SK-N-SH (cell line): ENCODE data around the gene RPH3AL. TPM values are rescaled to one million over a fixed set of nuclear protein-coding genes. Genes with fewer than 3 reads are reported as not detected.

Experiments
- CTCF ChIA-PET: fragments of 300-600, 350-600 bp; formaldehyde crosslinking; extraction: SDS; loops from one replicate; lab custom pipeline; 2021; lab: Yijun Ruan, JAX
- POLR2A ChIA-PET: fragments of 350-600 bp; sonication (Branson Sonifier 250); formaldehyde crosslinking; extraction: SDS; loops from one replicate; lab custom pipeline; 2020; ENCODE audit warnings: antibody characterized with exemption, inconsistent platforms; lab: Yijun Ruan, JAX
- DNase-seq: peaks from one replicate; pipeline ENCODE4 v3.0.0; 2012
- H2AFZ ChIP-seq: fragments of 200-600 bp; sonication (generic); 2 replicates; pipeline ENCODE4 v1.8.1; 2016; ENCODE audit warnings: antibody characterized with exemption, mild to moderate bottlenecking, low read depth
- H3F3A ChIP-seq: fragments of 200-600 bp; sonication (generic); replicated peaks from 2 replicates; pipeline ENCODE3; 2016; ENCODE audit warnings: antibody characterized with exemption, mild to moderate bottlenecking; ENCODE audit not compliant: insufficient read depth
- H3K27ac ChIP-seq, 2 experiments: fragments of 200-500 bp in 1 of 2; fragments of 200-600 bp in 1 of 2; sonication (Bioruptor generic) in 1 of 2; sonication (generic), shearing (Covaris generic) in 1 of 2; 2 replicates each; pipeline versions ENCODE4 v1.5.1 to v1.6.1; 2014 to 2016; ENCODE audit warnings: low read depth in 2 of 2, inconsistent platforms in 1 of 2, low read length in 1 of 2, mild to moderate bottlenecking in 1 of 2, mixed read lengths in 1 of 2
- H3K27me3 ChIP-seq: fragments of 200-600 bp; sonication (generic), shearing (Covaris generic); 2 replicates; pipeline ENCODE4 v1.6.1; 2016; ENCODE audit warnings: mixed run types; ENCODE audit not compliant: insufficient read depth
- H3K36me3 ChIP-seq, 2 experiments: fragments of 200-500 bp in 1 of 2; fragments of 200-600 bp in 1 of 2; sonication (Bioruptor generic) in 1 of 2; sonication (generic) in 1 of 2; replicated peaks in 1 of 2; 2 replicates each; pipeline versions ENCODE3 to v1.5.1; 2014 to 2016; ENCODE audit warnings: low read length in 1 of 2, mild to moderate bottlenecking in 1 of 2; ENCODE audit not compliant: insufficient read depth in 2 of 2, control insufficient read depth in 1 of 2
- H3K4me1 ChIP-seq, 2 experiments: fragments of 200-500 bp in 1 of 2; fragments of 200-600 bp in 1 of 2; sonication (Bioruptor generic) in 1 of 2; sonication (generic), shearing (Covaris generic) in 1 of 2; 2 replicates each; pipeline versions ENCODE4 v1.5.1 to v1.6.1; 2014 to 2016; ENCODE audit warnings: low read depth in 1 of 2, low read length in 1 of 2, mixed run types in 1 of 2; ENCODE audit not compliant: insufficient read depth in 2 of 2, control insufficient read depth in 1 of 2
- H3K4me2 ChIP-seq: fragments of 200-600 bp; sonication (generic), shearing (Covaris generic); 2 replicates; pipeline ENCODE4 v1.6.1; 2017; ENCODE audit warnings: mixed run types
- H3K4me3 ChIP-seq, 2 experiments: fragments of 200-500 bp in 1 of 2; fragments of 200-600 bp in 1 of 2; sonication (Bioruptor generic) in 1 of 2; sonication (generic), shearing (Covaris generic) in 1 of 2; 2 replicates each; pipeline versions ENCODE4 v1.5.1 to v1.8.1; 2014 to 2016; ENCODE audit warnings: low read depth in 2 of 2, inconsistent platforms in 1 of 2, low read length in 1 of 2, mild to moderate bottlenecking in 1 of 2, mixed read lengths in 1 of 2, moderate library complexity in 1 of 2
- H3K79me2 ChIP-seq: fragments of 200-600 bp; sonication (generic); 2 replicates; pipeline ENCODE4 v1.8.1; 2017; ENCODE audit warnings: mild to moderate bottlenecking; ENCODE audit not compliant: insufficient read depth
- H3K9ac ChIP-seq: fragments of 200-600 bp; sonication (generic); 2 replicates; pipeline ENCODE4 v1.6.1; 2017; ENCODE audit warnings: mixed run types
- H3K9me2 ChIP-seq: fragments of 200-600 bp; sonication (generic); 2 replicates; pipeline ENCODE4 v1.6.1; 2017; ENCODE audit warnings: mixed run types
- H3K9me3 ChIP-seq: fragments of 200-600 bp; sonication (generic); 2 replicates; pipeline ENCODE4 v1.6.1; 2017; ENCODE audit warnings: mixed run types, mild to moderate bottlenecking, moderate library complexity
- H4K20me1 ChIP-seq: fragments of 200-600 bp; sonication (generic); 2 replicates; pipeline ENCODE4 v1.6.1; 2017; ENCODE audit warnings: mild to moderate bottlenecking, mixed run types; ENCODE audit not compliant: insufficient read depth
- CHD2 ChIP-seq: fragments of 150-350 bp; IDR thresholded peaks from 2 replicates; pipeline ENCODE4 v1.6.1; 2018; ENCODE audit warnings: low read length; ENCODE audit not compliant: partially characterized antibody
- ELF1 ChIP-seq: IDR thresholded peaks from 2 replicates; pipeline ENCODE4 v1.4.0; 2012
- FOSL2 ChIP-seq: IDR thresholded peaks from 2 replicates; pipeline ENCODE4 v1.4.0; 2012; ENCODE audit warnings: low read depth, mild to moderate bottlenecking, moderate library complexity, borderline replicate concordance
- FOXJ3 ChIP-seq: sonication (generic); formaldehyde crosslinking; IDR thresholded peaks from 2 replicates; pipeline ENCODE4 v1.5.1; 2020; ENCODE audit warnings: mild to moderate bottlenecking, missing genetic modification reagents
- GABPA ChIP-seq: IDR thresholded peaks from 2 replicates; pipeline ENCODE4 v1.4.0; 2012; ENCODE audit warnings: low read depth, mild to moderate bottlenecking
- MEF2A ChIP-seq: IDR thresholded peaks from 2 replicates; pipeline ENCODE4 v1.4.0; 2012; ENCODE audit warnings: low read depth, borderline replicate concordance
- NRF1 ChIP-seq: IDR thresholded peaks from 2 replicates; pipeline ENCODE4 v1.6.1; 2012; ENCODE audit warnings: low read depth, mild to moderate bottlenecking, low read length
- RAD21 ChIP-seq: IDR thresholded peaks from 2 replicates; pipeline ENCODE4 v1.6.1; 2012; ENCODE audit warnings: mild to moderate bottlenecking, low read length
- SIN3A ChIP-seq: IDR thresholded peaks from 2 replicates; pipeline ENCODE4 v1.6.1; 2012; ENCODE audit warnings: low read depth, mild to moderate bottlenecking, low read length, moderate library complexity, borderline replicate concordance
- TCF12 ChIP-seq: IDR thresholded peaks from 2 replicates; pipeline ENCODE4 v1.4.0; 2012
- WGBS: methylation state at CpG from one replicate; pipeline ENCODE4 v1.1.6; 2017; ENCODE audit warnings: low lambda C conversion rate; 5-methylcytosine and 5-hydroxymethylcytosine counted together
- polyA plus RNA-seq, 3 experiments: library from polyadenylated mRNA; depleted of rRNA; stranded (reverse); fragments of >200 nt; gene quantifications; 2 replicates each; pipeline ENCODE4 v1.2.3, GENCODE V29; 2012
- TF ChIP-seq, protein P1 (sequence below): IDR thresholded peaks from 2 replicates; pipeline ENCODE4 v1.4.0; 2012; ENCODE audit warnings: low read depth
- TF ChIP-seq, protein P2 (sequence below): IDR thresholded peaks from 2 replicates; pipeline ENCODE4 v1.4.0; 2012; ENCODE audit warnings: low read depth, borderline replicate concordance

The RPH3AL gene
- polyA plus RNA-seq, 1 of the 3 experiments (the other 2 are of a cell fraction): 2.9 TPM

DNA sequence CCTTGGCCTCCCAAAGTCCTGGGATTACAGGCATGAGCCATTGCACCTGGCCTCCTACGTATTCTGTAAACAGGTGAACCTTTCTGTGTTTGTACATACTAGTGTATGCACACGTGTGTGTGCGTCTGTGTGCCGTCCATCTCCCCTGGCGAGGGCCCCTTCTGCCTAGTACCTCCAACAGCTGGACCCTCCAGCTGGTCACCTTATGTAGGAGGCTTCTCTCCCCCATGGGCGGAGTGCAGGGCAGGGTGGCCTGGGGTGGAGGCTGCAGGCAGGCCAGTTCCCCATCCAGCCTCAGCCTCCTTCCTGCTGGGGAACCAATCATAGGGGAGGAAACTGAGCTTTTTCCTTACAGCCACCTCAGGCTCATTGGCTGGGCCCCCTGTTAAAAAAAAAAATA, 146.8 kb downstream of the RPH3AL start:
- POLR2A ChIA-PET: no interaction called here

GRCh38 chr17:205148-205669, 147.4 kb downstream of the RPH3AL start:
- WGBS: 35% methylated on average over 5 of the region's 10 CpGs
- CTCF ChIA-PET: interaction anchor here (0.6 kb wide), 1 partner anchor 56 kb away, joined by 3 read pairs; no protein-coding TSS in a partner anchor
- TF ChIP-seq RAD21 (no peak), ELF1 (no peak), SIN3A (no peak), TCF12 (no peak), FOXJ3 (CRISPR knock-in tag) (no peak), MEF2A (no peak), NRF1 (no peak), GABPA (no peak)
- TF ChIP-seq, protein P1, sequence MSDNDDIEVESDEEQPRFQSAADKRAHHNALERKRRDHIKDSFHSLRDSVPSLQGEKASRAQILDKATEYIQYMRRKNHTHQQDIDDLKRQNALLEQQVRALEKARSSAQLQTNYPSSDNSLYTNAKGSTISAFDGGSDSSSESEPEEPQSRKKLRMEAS: no peak
- TF ChIP-seq, protein P2, sequence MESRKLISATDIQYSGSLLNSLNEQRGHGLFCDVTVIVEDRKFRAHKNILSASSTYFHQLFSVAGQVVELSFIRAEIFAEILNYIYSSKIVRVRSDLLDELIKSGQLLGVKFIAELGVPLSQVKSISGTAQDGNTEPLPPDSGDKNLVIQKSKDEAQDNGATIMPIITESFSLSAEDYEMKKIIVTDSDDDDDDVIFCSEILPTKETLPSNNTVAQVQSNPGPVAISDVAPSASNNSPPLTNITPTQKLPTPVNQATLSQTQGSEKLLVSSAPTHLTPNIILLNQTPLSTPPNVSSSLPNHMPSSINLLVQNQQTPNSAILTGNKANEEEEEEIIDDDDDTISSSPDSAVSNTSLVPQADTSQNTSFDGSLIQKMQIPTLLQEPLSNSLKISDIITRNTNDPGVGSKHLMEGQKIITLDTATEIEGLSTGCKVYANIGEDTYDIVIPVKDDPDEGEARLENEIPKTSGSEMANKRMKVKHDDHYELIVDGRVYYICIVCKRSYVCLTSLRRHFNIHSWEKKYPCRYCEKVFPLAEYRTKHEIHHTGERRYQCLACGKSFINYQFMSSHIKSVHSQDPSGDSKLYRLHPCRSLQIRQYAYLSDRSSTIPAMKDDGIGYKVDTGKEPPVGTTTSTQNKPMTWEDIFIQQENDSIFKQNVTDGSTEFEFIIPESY: no peak

More for the DNA sequence above, 146.8 kb downstream of the RPH3AL start:
- Histone ChIP-seq H3K4me2 (no peak overlapping the region), H3K4me3 (no peak overlapping the region), H3K9me2 (no peaks in the 10 kb centered on the region), H3K9ac (no peak overlapping the region), H2AFZ (no peak overlapping the region), H3K27ac (no peak overlapping the region), H4K20me1 (no peaks in the 10 kb centered on the region), H3K79me2 (no peaks in the 10 kb centered on the region), H3K27me3 (no peaks in the 10 kb centered on the region), H3K4me1 (no peaks in the 10 kb centered on the region), H3F3A (no peaks in the 10 kb centered on the region), H3K9me3 (no peaks in the 10 kb centered on the region), H3K36me3 (no peaks in the 10 kb centered on the region)
- 69% methylated on average over 5 of the region's 6 CpGs for WGBS
- CTCF ChIA-PET: no interaction called here
- no peak for DNase-seq
- TF ChIP-seq MEF2A (no peak), CHD2 (no peak), FOSL2 (no peak)
- TF ChIP-seq, protein P2: no peak

More at GRCh38 chr17:205148-205669, 147.4 kb downstream of the RPH3AL start:
- POLR2A ChIA-PET: no interaction called here
- Histone ChIP-seq H3K4me2 (no peak overlapping the region), H2AFZ (no peak overlapping the region), H3K9ac (no peak overlapping the region), H3K36me3 (no peaks in the 10 kb centered on the region), H3K79me2 (no peaks in the 10 kb centered on the region), H3K4me1 (no peaks in the 10 kb centered on the region), H3K27ac (no peak overlapping the region), H4K20me1 (no peaks in the 10 kb centered on the region), H3K9me3 (no peaks in the 10 kb centered on the region), H3K27me3 (no peaks in the 10 kb centered on the region), H3K4me3 (no peak overlapping the region), H3F3A (no peaks in the 10 kb centered on the region), H3K9me2 (no peaks in the 10 kb centered on the region)
- no peak for DNase-seq
